T-helper 17 cell (primary cell): ENCODE measurements around the gene FGFR3. TPM values are rescaled to one million over a fixed set of nuclear protein-coding genes. Genes with fewer than 3 reads are reported as not detected.

Experiments used
- ATAC-seq: fragments of 150-1000 bp; cut with Tn5 transposase; 2 replicates; pipeline ENCODE4 v1.10.0; 2021; ENCODE audit warnings: mild to moderate bottlenecking, moderate library complexity
- DNase-seq, 3 donors: peaks; one replicate each; pipeline versions ENCODE4 v3.0.0 to v3.0.0-alpha.2; 2020 to 2021
- H3K9me3 ChIP-seq: one replicate; pipeline ENCODE4 v1.7.0; 2013; ENCODE audit warnings: low read length, mild to moderate bottlenecking; ENCODE audit not compliant: control insufficient read depth, poor library complexity, severe bottlenecking
- H3K27ac Mint-ChIP-seq: one replicate; pipeline ENCODE4 v1.8.0; 2022; ENCODE audit warnings: mild to moderate bottlenecking, moderate library complexity, mixed read lengths
- H3K27me3 Mint-ChIP-seq: one replicate; pipeline ENCODE4 v1.8.0; 2022; ENCODE audit warnings: mixed read lengths
- H3K36me3 Mint-ChIP-seq: one replicate; pipeline ENCODE4 v1.8.0; 2022; ENCODE audit warnings: low read depth, mixed read lengths
- H3K4me1 Mint-ChIP-seq: one replicate; pipeline ENCODE4 v1.8.0; 2022; ENCODE audit warnings: mild to moderate bottlenecking, mixed read lengths
- H3K4me3 Mint-ChIP-seq: one replicate; pipeline ENCODE4 v1.8.0; 2022; ENCODE audit warnings: mild to moderate bottlenecking, moderate library complexity, mixed read lengths
- total RNA-seq, 4 donors: library from RNA in 2 of 4; stranded (reverse) in 2 of 4; gene quantifications; one replicate each; pipeline ENCODE4 v1.2.3 and lab custom pipeline; 2022 to 2026

The FGFR3 gene
- total RNA-seq, 2 donors from 2014 or later, result 0.12 TPM; not detected in 1

- Mint-ChIP-seq H3K36me3 (no peaks in the 10 kb centered on the region), H3K27ac (no peak overlapping the region), H3K27me3 (peaks cover 9% of the 10 kb centered on the region), H3K4me1 (peaks cover 2% of the 10 kb centered on the region), H3K4me3 (peak overlapping the region; percentile 68)
- ATAC-seq, result no peak
- DNase-seq, result no peak
- no peaks in the 10 kb centered on the region for H3K9me3 ChIP-seq
These were observed 798 bp upstream of the FGFR3 start for GRCh38 chr4:1792158-1792831.

GRCh38 chr4:1793496-1793840, 375 bp downstream of the FGFR3 start:
- Mint-ChIP-seq H3K27ac (no peak overlapping the region), H3K27me3 (peaks cover 9% of the 10 kb centered on the region), H3K4me1 (peaks cover 2% of the 10 kb centered on the region), H3K36me3 (no peaks in the 10 kb centered on the region), H3K4me3 (no peak overlapping the region)
- no peaks in the 10 kb centered on the region for H3K9me3 ChIP-seq
- ATAC-seq (peak; percentile 61), DNase-seq (peak; percentile 24 to 34 (median 34))

GRCh38 chr4:1793940-1794808, 1.1 kb downstream of the FGFR3 start:
- H3K4me1 Mint-ChIP-seq, result peaks cover 2% of the 10 kb centered on the region

GRCh38 chr4:1794809-1795298, 1.8 kb downstream of the FGFR3 start:
- ATAC-seq (no peak), DNase-seq (no peak)
- H3K36me3 Mint-ChIP-seq, result no peaks in the 10 kb centered on the region
- H3K4me1 Mint-ChIP-seq, result peaks cover 2% of the 10 kb centered on the region
- peaks cover 13% of the 10 kb centered on the region for H3K27me3 Mint-ChIP-seq
- H3K9me3 ChIP-seq, result no peaks in the 10 kb centered on the region
- peak overlapping the region; percentile 52 for H3K4me3 Mint-ChIP-seq
- H3K27ac Mint-ChIP-seq, result no peak overlapping the region

More at GRCh38 chr4:1793940-1794808, 1.1 kb downstream of the FGFR3 start:
- H3K9me3 ChIP-seq, result no peaks in the 10 kb centered on the region
- peak overlapping the region; percentile 52 for H3K4me3 Mint-ChIP-seq
- H3K27ac Mint-ChIP-seq, result no peak overlapping the region
- H3K36me3 Mint-ChIP-seq, result no peaks in the 10 kb centered on the region
- DNase-seq (no peak), ATAC-seq (no peak)
- peaks cover 13% of the 10 kb centered on the region for H3K27me3 Mint-ChIP-seq

GRCh38 chr4:1795299-1796195, 2.5 kb downstream of the FGFR3 start:
- Mint-ChIP-seq H3K27me3 (peaks cover 13% of the 10 kb centered on the region), H3K4me3 (peak overlapping the region; percentile 43), H3K4me1 (peaks cover 2% of the 10 kb centered on the region), H3K36me3 (no peaks in the 10 kb centered on the region), H3K27ac (no peak overlapping the region)
- H3K9me3 ChIP-seq, result no peaks in the 10 kb centered on the region
- ATAC-seq (no peak), DNase-seq (no peak)

- Mint-ChIP-seq H3K4me3 (peak overlapping the region; percentile 25), H3K27ac (no peak overlapping the region), H3K4me1 (no peaks in the 10 kb centered on the region), H3K27me3 (peaks cover 13% of the 10 kb centered on the region), H3K36me3 (no peaks in the 10 kb centered on the region)
- H3K9me3 ChIP-seq, result no peaks in the 10 kb centered on the region
- DNase-seq (no peak), ATAC-seq (no peak)
These were observed 3.6 kb downstream of the FGFR3 start for GRCh38 chr4:1796486-1797204.

- ATAC-seq (no peak), DNase-seq (no peak)
- no peaks in the 10 kb centered on the region for H3K4me1 Mint-ChIP-seq
- H3K4me3 Mint-ChIP-seq, result no peak overlapping the region
- H3K36me3 Mint-ChIP-seq, result no peaks in the 10 kb centered on the region
- H3K9me3 ChIP-seq, result no peaks in the 10 kb centered on the region
- H3K27me3 Mint-ChIP-seq, result peaks cover 13% of the 10 kb centered on the region
- no peak overlapping the region for H3K27ac Mint-ChIP-seq
These were observed 4.3 kb downstream of the FGFR3 start for GRCh38 chr4:1797298-1797860.

- H3K36me3 Mint-ChIP-seq, result no peaks in the 10 kb centered on the region
- H3K4me1 Mint-ChIP-seq, result no peaks in the 10 kb centered on the region
- DNase-seq (no peak), ATAC-seq (no peak)
- no peaks in the 10 kb centered on the region for H3K9me3 ChIP-seq
- H3K27ac Mint-ChIP-seq, result no peak overlapping the region
- H3K27me3 Mint-ChIP-seq, result peaks cover 13% of the 10 kb centered on the region
- H3K4me3 Mint-ChIP-seq, result no peak overlapping the region
These were observed 4.9 kb downstream of the FGFR3 start for GRCh38 chr4:1797861-1798579.

GRCh38 chr4:1798580-1799386, 5.7 kb downstream of the FGFR3 start:
- ATAC-seq (no peak), DNase-seq (no peak)
- Mint-ChIP-seq H3K27me3 (peaks cover 13% of the 10 kb centered on the region), H3K36me3 (no peaks in the 10 kb centered on the region), H3K4me1 (no peaks in the 10 kb centered on the region), H3K4me3 (no peak overlapping the region), H3K27ac (no peak overlapping the region)
- H3K9me3 ChIP-seq, result no peaks in the 10 kb centered on the region

- Mint-ChIP-seq H3K27ac (no peak overlapping the region), H3K4me3 (no peak overlapping the region)
- ATAC-seq, result no peak
These were observed 6.6 kb downstream of the FGFR3 start for GRCh38 chr4:1799387-1800375.

More at GRCh38 chr4:1799387-1800375, 6.6 kb downstream of the FGFR3 start:
- H3K27me3 Mint-ChIP-seq, result peaks cover 13% of the 10 kb centered on the region
- H3K4me1 Mint-ChIP-seq, result no peaks in the 10 kb centered on the region
- H3K36me3 Mint-ChIP-seq, result no peaks in the 10 kb centered on the region
- DNase-seq, result no peak
- H3K9me3 ChIP-seq, result no peaks in the 10 kb centered on the region
